ENCODE data around the gene AATF.

DNA sequence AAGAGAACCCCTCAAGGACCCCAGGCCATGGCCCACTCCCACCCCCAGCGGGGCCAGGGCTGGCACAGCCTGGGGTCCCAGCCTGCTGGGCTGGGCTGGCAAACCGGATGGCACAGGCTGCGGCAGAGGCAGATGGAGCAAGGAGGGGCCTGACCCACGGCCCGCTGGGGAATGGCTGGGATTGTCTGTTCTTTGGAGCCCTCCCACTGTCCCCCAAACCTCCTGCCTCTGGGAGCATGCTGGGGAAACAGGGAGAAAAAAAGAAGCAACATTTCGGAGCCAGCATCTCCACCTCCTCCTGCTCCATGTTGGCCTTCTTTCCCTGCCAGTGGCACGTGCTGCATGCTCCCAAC is 48.6 kb upstream of the AATF start:
- no peak for TF ChIP-seq POLR2A (IDR thresholded peaks at IDR 0.05)
- TF ChIP-seq, protein P1, sequence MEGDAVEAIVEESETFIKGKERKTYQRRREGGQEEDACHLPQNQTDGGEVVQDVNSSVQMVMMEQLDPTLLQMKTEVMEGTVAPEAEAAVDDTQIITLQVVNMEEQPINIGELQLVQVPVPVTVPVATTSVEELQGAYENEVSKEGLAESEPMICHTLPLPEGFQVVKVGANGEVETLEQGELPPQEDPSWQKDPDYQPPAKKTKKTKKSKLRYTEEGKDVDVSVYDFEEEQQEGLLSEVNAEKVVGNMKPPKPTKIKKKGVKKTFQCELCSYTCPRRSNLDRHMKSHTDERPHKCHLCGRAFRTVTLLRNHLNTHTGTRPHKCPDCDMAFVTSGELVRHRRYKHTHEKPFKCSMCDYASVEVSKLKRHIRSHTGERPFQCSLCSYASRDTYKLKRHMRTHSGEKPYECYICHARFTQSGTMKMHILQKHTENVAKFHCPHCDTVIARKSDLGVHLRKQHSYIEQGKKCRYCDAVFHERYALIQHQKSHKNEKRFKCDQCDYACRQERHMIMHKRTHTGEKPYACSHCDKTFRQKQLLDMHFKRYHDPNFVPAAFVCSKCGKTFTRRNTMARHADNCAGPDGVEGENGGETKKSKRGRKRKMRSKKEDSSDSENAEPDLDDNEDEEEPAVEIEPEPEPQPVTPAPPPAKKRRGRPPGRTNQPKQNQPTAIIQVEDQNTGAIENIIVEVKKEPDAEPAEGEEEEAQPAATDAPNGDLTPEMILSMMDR (IDR thresholded peaks at IDR 0.05): no peak
